HG03135 (cell line): Measurements from ENCODE around the gene CRKL.
A peak's percentile ranks its signal among the peaks of the same experiment; 100 is the strongest.

Experiments
- ATAC-seq: cut with Tn5 transposase; IDR thresholded peaks from one replicate; pipeline ENCODE4 v1.9.1; 2021; ENCODE audit warnings: mild to moderate bottlenecking, moderate library complexity; ENCODE audit not compliant: unreplicated experiment

The CRKL gene

DNA sequence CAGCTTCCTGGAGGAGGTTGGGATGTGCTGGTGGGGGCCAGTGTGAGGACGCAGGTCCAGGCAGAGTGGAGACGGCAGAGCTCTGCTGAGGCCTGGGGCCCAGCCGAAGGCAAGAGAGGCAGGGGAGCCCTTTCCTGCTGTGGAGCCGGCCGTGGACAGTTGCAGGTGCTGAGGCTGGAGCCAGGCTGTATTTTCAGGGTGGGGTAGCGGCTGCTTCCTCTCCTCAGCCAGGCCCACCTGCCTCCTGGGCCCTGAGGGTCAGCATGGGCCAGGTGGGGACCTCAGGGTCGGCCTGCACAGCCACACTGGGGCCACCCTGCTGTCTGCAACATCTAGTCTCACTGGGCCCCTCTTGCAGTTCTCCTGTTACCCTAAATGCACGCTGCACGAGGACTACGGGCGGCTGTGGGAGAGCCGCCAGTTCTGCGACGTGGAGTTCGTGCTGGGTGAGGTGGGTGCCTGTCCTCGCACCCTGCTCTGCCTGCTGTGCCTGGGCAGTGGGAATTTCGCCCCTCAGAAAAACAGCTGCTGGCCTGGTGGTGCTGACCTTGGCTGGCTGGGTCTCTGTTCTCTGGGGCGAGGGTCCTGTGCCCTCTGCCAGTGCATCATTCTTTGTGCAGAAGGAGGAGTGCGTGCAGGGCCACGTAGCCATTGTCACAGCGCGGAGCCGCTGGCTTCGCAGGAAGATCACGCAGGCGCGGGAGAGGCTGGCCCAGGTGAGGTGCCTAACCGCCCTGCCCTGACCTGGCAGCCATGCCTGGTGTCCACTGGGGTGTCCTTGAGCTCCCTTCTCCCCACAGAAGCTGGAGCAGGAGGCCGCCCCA lies 76.3 kb downstream of the CRKL start:
- no peak for ATAC-seq

DNA sequence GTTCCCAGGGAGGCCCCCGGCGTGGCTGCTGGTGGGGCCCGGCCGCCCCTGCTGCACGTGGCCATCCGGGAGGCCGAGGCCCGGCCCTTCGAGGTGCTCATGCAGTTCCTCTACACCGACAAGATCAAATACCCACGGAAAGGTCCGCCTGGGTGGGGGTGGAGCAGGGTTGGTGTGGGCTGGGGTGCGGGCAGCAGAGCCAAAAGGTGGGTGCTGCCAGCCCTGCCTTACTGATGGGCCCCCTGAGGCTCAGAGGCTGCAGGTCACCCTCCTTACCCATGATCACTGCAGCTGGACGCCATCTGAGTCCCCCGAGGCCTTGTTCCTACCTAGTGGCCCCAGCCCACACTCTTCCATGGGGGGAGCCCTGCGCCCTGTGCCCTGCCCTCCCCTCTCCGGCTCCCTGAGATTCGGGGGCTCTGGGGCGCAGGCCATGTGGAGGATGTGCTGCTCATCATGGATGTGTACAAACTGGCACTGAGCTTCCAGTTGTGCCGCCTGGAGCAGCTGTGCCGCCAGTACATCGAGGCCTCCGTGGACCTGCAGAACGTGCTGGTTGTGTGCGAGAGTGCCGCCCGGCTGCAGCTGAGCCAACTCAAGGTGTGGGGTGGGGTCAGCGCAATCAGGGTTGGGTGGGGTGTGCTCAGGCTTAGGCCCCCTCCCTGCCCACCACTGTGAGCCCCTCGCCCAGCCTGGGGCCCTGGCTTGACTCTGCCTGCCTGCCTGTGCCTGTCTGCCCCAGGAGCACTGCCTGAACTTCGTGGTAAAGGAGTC lies 77.1 kb downstream of the CRKL start:
- ATAC-seq, result no peak

DNA sequence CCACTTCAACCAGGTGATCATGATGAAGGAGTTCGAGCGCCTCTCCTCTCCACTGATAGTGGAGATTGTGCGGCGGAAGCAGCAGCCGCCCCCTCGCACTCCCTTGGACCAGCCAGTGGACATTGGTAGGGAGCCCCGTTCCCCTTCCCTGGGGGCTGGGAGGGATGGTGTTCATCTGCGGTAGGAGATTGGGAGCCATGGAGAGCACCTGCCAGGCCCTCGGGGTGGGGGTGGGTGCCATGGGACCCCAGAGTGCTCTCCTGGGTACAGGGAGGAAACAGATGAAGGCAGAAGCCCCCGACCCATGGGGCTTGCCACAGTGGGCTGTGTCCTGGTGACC lies 77.7 kb downstream of the CRKL start:
- no peak for ATAC-seq

DNA sequence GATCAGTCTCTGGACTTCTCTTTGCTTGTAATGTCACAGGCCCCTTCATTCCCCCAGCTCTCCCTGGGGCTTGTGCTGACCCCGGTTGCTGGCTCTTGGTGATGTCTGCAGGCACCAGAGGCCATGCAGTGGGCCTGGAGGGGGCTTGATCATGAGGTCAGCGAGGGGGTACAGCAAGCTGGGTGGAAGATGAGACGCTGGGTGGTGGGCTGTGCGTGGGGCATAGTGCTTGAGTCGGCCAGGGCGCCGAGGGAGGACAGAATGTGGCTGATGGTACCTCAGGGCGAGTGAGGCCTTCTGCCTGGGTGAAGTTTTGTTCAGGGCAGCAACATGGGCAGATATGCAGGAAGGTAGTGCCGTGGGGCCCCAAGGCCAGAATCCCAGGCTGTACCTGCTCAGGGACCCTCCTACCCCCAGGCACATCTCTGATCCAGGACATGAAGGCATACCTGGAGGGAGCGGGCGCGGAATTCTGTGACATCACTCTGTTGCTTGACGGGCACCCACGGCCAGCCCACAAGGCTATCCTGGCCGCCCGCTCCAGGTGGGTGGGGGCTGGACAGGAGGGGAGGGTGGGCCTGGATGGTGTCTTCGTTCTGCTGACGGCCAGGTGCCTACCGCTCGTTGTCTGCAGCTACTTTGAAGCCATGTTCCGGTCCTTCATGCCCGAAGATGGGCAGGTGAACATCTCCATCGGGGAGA lies 78.3 kb downstream of the CRKL start:
- ATAC-seq, result no peak

DNA sequence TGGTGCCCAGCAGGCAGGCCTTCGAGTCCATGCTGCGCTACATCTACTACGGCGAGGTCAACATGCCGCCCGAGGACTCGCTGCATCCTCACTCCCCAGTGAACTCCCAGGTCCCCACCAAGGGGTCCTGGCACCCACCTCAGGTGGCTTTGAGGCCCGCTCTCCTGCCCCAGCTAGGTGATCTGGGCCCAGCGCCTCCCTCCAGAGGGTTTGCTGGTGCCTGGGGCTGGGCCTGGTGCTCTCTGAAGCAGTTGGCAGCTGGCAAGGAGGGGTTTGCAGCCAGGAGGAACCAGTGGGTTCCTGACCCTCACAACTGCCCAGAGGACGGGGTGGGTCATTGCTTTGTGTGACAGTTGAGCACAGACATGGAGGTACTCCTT lies 78.8 kb downstream of the CRKL start:
- ATAC-seq, result no peak

DNA sequence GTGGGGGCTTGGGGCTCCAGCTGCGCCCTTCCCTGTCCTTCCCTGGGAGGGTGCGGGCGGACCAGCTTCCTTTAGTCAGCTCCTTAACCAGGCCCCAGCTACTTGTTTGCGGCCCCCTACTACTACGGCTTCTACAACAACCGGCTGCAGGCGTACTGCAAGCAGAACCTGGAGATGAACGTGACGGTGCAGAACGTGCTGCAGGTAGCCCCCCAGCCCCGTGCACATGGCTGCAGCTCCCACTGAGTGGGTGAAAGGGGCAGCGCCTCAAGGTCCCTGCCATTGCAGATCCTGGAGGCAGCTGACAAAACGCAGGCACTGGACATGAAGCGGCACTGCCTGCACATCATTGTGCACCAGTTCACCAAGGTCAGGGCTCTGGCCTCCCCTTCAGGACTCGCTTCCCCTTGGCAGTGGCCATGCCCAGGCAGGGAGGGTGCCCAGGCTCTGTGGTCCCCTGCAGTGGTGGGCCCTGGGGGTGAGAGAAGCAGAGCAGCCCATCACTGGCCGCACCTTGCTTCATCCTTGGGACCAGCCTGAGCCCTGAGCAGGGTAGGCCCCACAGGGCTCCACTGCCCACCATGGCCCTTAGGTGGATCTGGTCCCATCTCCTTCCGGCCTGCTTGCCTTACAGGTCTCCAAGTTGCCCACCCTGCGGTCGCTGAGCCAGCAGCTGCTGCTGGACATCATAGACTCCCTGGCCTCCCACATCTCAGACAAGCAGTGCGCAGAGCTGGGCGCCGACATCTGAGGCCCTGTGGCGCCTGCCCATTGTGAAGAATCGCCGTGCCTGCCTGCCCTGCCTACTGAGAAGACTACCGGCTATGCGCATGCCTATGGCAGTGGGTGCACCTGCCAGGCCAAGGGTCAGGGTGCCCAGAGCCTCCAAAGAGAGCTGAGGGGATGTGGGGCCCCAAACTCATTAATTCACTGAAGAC lies 79.7 kb downstream of the CRKL start:
- ATAC-seq, result no peak

DNA sequence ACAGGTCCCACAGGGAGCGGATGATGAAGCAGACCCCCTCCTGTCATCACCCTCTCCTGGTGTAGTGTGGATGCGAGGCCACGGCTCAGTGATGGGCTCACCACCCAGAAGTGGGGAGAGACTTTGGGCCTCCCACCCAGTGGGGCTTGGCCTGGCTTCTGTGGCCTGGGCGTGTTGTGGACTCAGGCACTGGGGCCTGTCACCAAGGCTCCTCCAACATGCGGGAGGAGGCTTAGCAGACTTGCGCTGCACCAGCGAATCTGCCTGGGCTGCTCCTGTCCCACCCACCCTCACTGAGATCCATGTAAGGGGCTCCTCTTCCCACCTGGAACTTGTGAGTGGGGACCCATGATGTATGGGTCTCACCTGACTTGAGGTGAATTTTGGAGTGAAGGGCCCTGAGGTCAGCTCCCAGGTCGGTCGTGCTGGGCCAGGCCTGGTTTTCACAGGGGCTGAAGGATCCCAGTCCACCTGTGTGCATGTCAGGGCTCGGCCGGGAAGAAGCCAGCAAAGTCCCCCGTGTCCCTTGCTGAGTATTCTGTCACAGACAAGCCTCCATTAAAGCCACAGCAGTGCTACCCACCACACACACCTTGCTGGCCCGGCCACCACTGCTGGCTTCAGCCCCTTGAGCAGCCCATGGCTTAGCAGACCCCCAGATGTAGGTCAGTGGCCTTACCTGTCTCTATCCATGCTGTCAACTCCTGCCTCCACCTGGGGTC lies 80.5 kb downstream of the CRKL start:
- no peak for ATAC-seq

DNA sequence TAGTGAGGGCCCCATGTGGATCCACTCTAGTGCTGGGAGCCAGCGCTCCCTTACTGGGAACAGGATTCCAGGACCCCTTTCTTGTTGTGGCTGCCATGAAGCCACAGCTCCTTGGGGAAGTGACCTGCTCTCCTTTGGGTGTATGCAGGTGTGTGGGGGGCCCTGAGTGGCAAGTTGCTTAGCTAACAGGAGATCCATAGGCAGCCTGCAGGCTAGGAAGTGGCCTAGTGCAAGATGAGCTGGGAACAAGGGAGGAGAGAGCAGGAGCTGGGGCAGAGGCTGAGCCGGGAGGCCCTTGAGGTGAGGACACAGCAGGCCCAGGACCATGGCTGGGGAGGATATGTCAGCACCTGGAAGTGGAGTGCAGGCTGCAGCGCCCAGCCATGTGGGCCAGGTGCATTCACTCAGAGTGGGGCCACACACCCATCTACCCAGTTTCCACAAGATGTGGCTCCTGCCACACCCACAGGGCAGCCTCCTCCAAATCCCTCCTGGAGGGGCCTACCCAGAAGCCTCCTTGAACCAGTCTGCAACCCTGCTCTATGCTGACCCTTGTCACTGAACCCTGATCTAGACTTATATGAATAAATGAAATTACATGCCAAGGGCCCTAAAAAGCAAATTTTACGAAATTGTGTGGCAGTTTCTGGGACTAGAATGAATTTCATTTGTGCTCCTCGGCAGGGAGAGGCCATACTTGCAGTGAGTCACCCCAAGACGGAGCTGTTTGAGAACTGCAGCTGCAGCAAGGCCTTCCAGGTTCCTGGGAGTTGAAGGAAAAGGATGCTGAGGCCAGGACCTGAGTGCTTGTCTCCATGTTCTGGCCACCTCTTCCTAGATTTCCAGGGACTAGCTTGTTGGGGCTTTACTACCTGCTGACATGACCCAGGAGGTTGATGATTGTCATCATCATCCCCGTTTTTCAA lies 81.5 kb downstream of the CRKL start:
- ATAC-seq, result no peak

DNA sequence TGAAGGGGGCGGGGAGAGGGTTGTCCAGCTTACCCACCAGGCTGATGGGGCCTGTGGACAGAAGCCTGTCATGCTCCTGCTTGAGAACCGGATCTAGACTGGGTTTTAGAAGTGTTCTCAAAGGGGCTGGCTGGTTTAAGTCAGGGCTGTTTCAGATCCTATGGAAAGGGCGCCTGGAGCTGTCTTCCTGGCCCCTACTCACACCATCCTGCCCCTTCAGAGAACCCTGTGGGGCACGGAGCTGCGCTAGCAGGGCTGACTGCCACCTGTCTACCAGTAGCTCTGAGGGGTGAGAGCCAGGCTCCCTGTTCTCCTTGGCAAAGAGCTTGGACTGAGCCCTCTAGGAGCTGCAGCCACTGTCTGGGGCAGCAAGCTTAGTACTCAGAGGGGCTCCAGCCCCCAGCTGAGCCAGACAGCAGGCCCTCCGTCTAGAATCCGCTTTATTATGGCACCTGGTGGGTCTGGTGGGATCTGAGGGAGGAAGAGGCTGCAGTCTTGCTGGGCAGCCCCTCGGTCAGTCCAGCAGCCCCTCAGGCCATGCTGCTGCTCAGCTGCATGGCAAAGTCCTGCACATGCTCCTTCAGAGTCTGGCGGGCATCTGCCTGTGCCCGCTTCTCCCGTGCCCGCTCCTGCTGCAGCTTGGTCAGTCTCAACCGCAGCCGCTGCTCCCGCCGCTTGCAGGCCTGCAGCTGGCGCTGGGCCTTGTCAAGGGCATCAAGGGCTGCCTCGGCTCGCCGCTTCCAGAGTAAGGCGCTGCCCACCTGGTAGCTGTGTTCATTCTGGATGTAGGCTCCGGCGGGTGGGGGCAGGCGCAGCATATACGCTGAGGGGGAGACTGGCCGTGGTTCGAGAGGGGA lies 82.4 kb downstream of the CRKL start:
- no peak for ATAC-seq

DNA sequence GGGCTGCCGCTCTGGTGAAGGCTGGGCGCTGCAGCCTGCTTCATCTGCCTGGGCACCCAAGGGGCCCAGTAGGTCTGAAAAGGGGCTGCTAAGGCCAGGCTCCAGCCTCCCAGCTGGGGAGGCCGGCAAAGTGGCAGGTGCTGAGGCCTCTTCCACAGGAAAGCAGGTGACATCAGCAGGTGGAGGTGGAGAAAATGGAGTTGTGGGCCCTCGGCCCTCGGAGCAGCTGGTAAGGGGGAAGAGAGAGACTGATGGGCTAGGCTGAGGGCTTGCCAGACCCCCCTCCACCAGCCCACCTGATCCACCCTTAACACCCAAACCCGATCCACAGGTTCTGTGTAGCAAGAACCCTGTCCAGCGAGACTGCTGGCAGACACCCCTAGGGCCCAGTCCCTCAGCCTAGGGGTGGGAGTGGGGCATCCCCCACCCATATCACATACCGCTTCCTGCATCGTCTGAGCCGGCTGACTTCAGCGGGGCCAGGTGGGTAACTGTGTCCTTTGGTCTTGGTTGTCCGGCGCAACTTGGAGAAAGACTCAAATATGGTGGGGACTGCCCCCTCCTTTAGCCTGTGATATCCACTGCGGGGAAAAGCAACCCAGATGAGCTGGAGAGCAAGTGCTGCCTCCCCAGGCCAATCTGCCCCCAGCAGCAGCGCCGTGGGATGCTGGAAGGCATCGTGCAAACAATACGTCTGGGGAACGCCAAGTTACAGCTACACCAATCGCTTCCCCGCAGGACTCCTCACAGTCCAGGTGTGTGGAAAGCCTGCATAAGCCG lies 83.2 kb downstream of the CRKL start:
- no peak for ATAC-seq

DNA sequence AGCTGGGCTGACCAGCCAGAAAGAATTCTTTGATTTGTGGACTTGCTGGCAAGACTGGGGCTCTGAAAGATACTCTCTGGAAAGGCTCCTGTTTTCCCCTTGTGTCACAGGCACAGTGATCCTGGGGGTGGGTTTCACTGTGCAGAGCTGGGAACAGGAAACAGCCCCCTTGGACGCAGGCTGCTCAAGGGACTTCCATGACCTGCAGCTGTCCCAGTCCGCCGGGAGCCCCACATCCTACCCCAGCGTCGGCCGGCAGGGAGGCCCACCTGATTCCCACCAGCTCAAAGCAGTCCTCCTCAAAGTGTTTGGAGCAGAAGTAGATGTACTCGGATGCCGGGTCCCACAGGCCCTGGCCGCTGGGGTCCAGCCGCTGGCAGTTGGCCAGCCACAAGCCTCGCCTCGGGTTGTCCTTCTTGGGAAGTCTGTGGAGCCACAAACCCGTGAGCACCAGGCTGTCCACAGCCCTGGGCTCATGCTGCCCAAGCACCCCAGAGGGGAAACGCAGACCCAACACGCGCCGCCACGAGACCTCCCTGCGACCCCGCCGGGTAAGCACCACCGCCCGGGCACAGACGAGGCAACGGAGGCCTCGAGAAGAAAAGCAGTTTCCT lies 83.9 kb downstream of the CRKL start:
- ATAC-seq, result no peak

DNA sequence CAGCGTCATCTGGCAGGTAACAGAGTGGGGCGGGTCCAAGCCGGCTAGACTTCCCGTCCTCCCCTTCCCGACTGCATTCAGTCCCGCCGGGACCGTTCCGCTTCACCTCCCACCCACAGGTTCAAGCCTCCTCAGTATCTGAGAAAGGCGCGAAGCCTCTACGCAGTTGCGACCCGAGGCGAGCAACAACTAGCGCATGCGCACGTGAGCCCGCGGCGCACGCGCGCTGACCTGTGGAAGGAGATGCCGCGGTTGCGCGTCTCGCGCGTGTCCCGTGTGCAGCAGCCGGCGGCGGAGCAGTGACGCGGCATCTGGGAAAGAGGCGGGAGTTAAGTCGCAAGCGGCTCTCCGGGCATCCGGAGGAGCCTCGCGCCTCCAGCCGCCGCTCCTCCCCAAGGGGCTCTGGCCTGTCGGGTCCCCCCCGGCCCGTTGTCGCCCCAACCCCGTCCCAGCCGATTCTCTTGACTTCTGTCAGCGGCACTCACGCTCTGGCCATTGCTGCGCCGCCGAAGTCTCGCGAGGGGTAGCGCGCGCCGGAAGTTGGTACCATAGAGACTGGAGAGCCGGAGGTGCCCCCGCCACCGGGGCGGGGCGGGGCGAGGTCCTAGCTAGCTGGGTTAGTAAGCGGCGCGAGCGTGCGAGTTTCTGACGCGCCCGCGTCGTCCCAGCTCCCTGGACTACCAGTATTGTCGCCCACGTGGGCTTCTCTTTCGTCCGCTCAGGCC lies 84.6 kb downstream of the CRKL start, which contains the start of gene THAP7:
TSS of gene THAP7 (minus strand) at position 518 of the 725 bp plus-strand sequence. CDS start at position 311, 207 bp downstream.
- ATAC-seq, result peak; percentile 83
